Measurements from ENCODE around the gene CCL17. TPM values are rescaled to one million over a fixed set of nuclear protein-coding genes. Genes with fewer than 3 reads are reported as not detected.

CCL17 gene
- total and polyA plus RNA-seq, 9 of the 15 experiments (the other 6 are each of a cell fraction or from before 2014, with no cell fraction given): not detected

DNA sequence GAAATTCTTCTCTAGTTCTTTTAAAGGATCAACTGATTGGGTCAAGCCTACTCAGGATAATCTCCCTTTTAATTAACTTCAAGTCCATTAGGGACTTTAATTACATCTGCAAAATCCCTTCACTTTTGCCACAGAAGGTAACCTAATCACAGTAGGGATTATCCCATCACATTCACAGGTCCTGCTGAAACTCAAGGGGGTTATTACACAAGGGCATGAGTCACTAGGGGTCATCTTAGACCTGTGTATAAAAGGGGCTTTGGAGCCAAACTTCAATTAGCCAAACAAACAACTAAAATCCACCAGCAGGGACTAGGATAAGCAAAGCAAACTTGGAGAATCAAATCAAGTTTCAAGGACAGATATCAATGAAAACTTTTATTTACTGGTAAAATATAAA, 23.3 kb downstream of the CCL17 start:
- H3K9me1 ChIP-seq (ENCODE audit: control insufficient read depth, insufficient read depth, low read length): no peaks in the 10 kb centered on the region
- in situ Hi-C loops (cut with MboI): no loop called here
- intact Hi-C loops (cut with micrococcal nuclease): no loop called here
- BruUV-seq (replicated peaks): no TSS peak
- no peak for DNase-seq (ENCODE audit: extremely low read depth in 1 of 4, low spot score in 3 of 4)
- H3K4me3 ChIP-seq: no peak overlapping the region
- POLR2A ChIA-PET: no interaction called here
- no peaks in the 10 kb centered on the region for H3K27me3 ChIP-seq (ENCODE audit: control insufficient read depth in 2 of 2, insufficient read depth in 2 of 2, low read length in 2 of 2)
- peaks cover 54% of the 10 kb centered on the region for H3K36me3 ChIP-seq (ENCODE audit: control insufficient read depth, insufficient read depth, low read length)
- H3K79me2 ChIP-seq (ENCODE audit: control insufficient read depth, insufficient read depth, low read length): no peaks in the 10 kb centered on the region
- H3K9ac ChIP-seq (ENCODE audit: insufficient read depth in 1 of 2, low read depth in 2 of 2, low read length in 2 of 2): no peak overlapping the region
- TF ChIP-seq, protein P1, sequence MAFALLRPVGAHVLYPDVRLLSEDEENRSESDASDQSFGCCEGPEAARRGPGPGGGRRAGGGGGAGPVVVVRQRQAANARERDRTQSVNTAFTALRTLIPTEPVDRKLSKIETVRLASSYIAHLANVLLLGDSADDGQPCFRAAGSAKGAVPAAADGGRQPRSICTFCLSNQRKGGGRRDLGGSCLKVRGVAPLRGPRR (CRISPR knock-in tag; IDR thresholded peaks at IDR 0.05): no peak
- no peak for TF ChIP-seq GABPB1 (CRISPR knock-in tag; IDR thresholded peaks at IDR 0.05)
- no peak for TF ChIP-seq ZNF583 (CRISPR knock-in tag; IDR thresholded peaks at IDR 0.05)
- no peak for TF ChIP-seq PCBP2 (IDR thresholded peaks at IDR 0.05; ENCODE audit: low read depth, low read length, poor library complexity, severe bottlenecking)
- no peak for TF ChIP-seq EP400 (IDR thresholded peaks at IDR 0.05)
- no peak for TF ChIP-seq CTBP1 (IDR thresholded peaks at IDR 0.05; ENCODE audit: borderline replicate concordance)
- TF ChIP-seq ZBTB8A (IDR thresholded peaks at IDR 0.05; ENCODE audit: partially characterized antibody): no peak
- TF ChIP-seq ZNF431 (CRISPR knock-in tag; IDR thresholded peaks at IDR 0.05): no peak
- no peak overlapping the region for H3K4me2 ChIP-seq (ENCODE audit: insufficient read depth, low read length)
- CTCF ChIA-PET (ENCODE audit: low intra/inter-chr PET ratio): no interaction called here
- no peak overlapping the region for H2AFZ ChIP-seq (ENCODE audit: low read depth, low read length)
- no peak overlapping the region for H3K27ac ChIP-seq (ENCODE audit: extremely low read depth, low read depth, low read length)
- H3K4me1 ChIP-seq (replicated peaks in 1 of 2; ENCODE audit: control insufficient read depth in 2 of 2, insufficient read depth in 2 of 2, low read length in 2 of 2): no peaks in the 10 kb centered on the region
- H4K20me1 ChIP-seq (replicated peaks; ENCODE audit: control insufficient read depth, insufficient read depth, low read length): no peaks in the 10 kb centered on the region
- no peaks in the 10 kb centered on the region for H3K9me3 ChIP-seq (replicated peaks; ENCODE audit: control insufficient read depth, insufficient read depth, low read depth, low read length)
- ATAC-seq: no peak
- no peak for FAIRE-seq
